Thoracic aorta (tissue), 2 donors: ENCODE results near the gene PRAMEF1. TPM values are rescaled to one million over a fixed set of nuclear protein-coding genes. Genes with fewer than 3 reads are reported as not detected.

Source experiments
- ATAC-seq: fragments of 150-250 bp; one replicate; pipeline ENCODE4 v1.8.0; 2017; ENCODE audit warnings: low read depth; ENCODE audit not compliant: insufficient number of reproducible peaks, low FRiP score
- DNase-seq: peaks from one replicate; pipeline ENCODE4 v3.0.0-alpha.2; 2020; ENCODE audit warnings: low spot score
- H3K27ac ChIP-seq, 2 donors: fragments of 200-600 bp; sonication (generic); 1 replicate in 1 of 2; 2 replicates in 1 of 2; pipeline ENCODE4 v1.5.1; 2016; ENCODE audit warnings: mild to moderate bottlenecking in 2 of 2, moderate library complexity in 2 of 2
- H3K27me3 ChIP-seq: fragments of 200-600 bp; sonication (generic); replicated peaks from 2 replicates; pipeline ENCODE4 v1.6.0; 2016; ENCODE audit warnings: mild to moderate bottlenecking; ENCODE audit not compliant: insufficient read depth
- H3K36me3 ChIP-seq: fragments of 200-600 bp; sonication (generic); one replicate; pipeline ENCODE4 v1.5.1; 2016
- H3K4me1 ChIP-seq, 2 donors: fragments of 200-600 bp; sonication (generic); 1 replicate in 1 of 2; 2 replicates in 1 of 2; pipeline versions ENCODE4 v1.5.1 to v1.6.0; 2016; ENCODE audit warnings: low read depth in 2 of 2, mild to moderate bottlenecking in 1 of 2; ENCODE audit not compliant: control insufficient read depth in 1 of 2
- H3K4me3 ChIP-seq: fragments of 200-600 bp; sonication (generic); 2 replicates; pipeline ENCODE4 v1.5.1; 2016; ENCODE audit warnings: mild to moderate bottlenecking
- H3K9me3 ChIP-seq: fragments of 200-600 bp; sonication (generic); 2 replicates; pipeline ENCODE4 v1.5.1; 2016
- total RNA-seq, 2 donors: library from RNA; depleted of rRNA; stranded (reverse); fragments of >200 nt; gene quantifications; one replicate each; pipeline versions ENCODE4 v1.1.0 to v1.2.3, GENCODE V29; 2016
- TF ChIP-seq, protein P1 (sequence below): fragments of 200-600 bp; sonication (generic); IDR thresholded peaks from one replicate; pipeline ENCODE4 v1.5.1; 2019; ENCODE audit warnings: antibody characterized with exemption

The PRAMEF1 gene
- total RNA-seq, 2 donors from 2014 or later: not detected

- H3K27me3 ChIP-seq: no peaks in the 10 kb centered on the region
- ATAC-seq (no peak), DNase-seq (no peak)
- H3K27ac ChIP-seq: no peak overlapping the region
- H3K9me3 ChIP-seq: no peaks in the 10 kb centered on the region
- H3K36me3 ChIP-seq: no peaks in the 10 kb centered on the region
- H3K4me3 ChIP-seq: no peak overlapping the region
- TF ChIP-seq, protein P1, sequence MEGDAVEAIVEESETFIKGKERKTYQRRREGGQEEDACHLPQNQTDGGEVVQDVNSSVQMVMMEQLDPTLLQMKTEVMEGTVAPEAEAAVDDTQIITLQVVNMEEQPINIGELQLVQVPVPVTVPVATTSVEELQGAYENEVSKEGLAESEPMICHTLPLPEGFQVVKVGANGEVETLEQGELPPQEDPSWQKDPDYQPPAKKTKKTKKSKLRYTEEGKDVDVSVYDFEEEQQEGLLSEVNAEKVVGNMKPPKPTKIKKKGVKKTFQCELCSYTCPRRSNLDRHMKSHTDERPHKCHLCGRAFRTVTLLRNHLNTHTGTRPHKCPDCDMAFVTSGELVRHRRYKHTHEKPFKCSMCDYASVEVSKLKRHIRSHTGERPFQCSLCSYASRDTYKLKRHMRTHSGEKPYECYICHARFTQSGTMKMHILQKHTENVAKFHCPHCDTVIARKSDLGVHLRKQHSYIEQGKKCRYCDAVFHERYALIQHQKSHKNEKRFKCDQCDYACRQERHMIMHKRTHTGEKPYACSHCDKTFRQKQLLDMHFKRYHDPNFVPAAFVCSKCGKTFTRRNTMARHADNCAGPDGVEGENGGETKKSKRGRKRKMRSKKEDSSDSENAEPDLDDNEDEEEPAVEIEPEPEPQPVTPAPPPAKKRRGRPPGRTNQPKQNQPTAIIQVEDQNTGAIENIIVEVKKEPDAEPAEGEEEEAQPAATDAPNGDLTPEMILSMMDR: no peak
- no peaks in the 10 kb centered on the region for H3K4me1 ChIP-seq
Measured at GRCh38 chr1:12769976-12770505, 21.2 kb upstream of the PRAMEF1 start.

- no peaks in the 10 kb centered on the region for H3K4me1 ChIP-seq
- H3K27me3 ChIP-seq: no peaks in the 10 kb centered on the region
- TF ChIP-seq, protein P1: no peak
- no peaks in the 10 kb centered on the region for H3K9me3 ChIP-seq
- H3K4me3 ChIP-seq: no peak overlapping the region
- H3K36me3 ChIP-seq: no peaks in the 10 kb centered on the region
- ATAC-seq: no peak
- DNase-seq: no peak
- no peak overlapping the region for H3K27ac ChIP-seq
Measured at GRCh38 chr1:12770620-12771019, 20.6 kb upstream of the PRAMEF1 start.

- no peaks in the 10 kb centered on the region for H3K9me3 ChIP-seq
- H3K27me3 ChIP-seq: no peaks in the 10 kb centered on the region
- DNase-seq (no peak), ATAC-seq (no peak)
- TF ChIP-seq, protein P1: no peak
- H3K36me3 ChIP-seq: no peaks in the 10 kb centered on the region
- no peak overlapping the region for H3K4me3 ChIP-seq
- no peaks in the 10 kb centered on the region for H3K4me1 ChIP-seq
- no peak overlapping the region for H3K27ac ChIP-seq
Measured at GRCh38 chr1:12771186-12771585, 20.0 kb upstream of the PRAMEF1 start.

DNA sequence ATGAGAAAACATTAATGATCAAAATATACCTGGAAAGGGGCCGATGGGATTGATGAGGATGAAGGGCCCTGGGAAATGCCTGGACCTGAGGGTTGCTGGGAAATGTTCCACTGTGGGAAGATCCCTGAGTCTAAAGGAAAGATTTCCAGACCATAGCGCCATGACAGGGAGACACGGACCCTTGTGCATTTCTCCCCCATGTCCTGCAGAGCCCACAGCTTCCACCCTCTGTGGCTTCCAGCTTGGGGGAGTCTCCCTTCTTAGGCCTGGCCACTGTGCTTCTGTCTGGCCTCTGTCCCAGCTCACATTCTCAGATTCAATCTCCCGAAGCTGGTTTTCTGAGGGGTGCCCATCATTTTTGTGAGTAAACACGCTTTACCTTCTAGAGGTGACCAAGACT is 18.7 kb upstream of the PRAMEF1 start:
- no peaks in the 10 kb centered on the region for H3K9me3 ChIP-seq
- H3K27me3 ChIP-seq: no peaks in the 10 kb centered on the region
- no peak overlapping the region for H3K27ac ChIP-seq
- no peak for DNase-seq
- no peak overlapping the region for H3K4me3 ChIP-seq
- no peaks in the 10 kb centered on the region for H3K36me3 ChIP-seq
- H3K4me1 ChIP-seq: no peaks in the 10 kb centered on the region
- no peak for ATAC-seq
- TF ChIP-seq, protein P1: no peak

DNA sequence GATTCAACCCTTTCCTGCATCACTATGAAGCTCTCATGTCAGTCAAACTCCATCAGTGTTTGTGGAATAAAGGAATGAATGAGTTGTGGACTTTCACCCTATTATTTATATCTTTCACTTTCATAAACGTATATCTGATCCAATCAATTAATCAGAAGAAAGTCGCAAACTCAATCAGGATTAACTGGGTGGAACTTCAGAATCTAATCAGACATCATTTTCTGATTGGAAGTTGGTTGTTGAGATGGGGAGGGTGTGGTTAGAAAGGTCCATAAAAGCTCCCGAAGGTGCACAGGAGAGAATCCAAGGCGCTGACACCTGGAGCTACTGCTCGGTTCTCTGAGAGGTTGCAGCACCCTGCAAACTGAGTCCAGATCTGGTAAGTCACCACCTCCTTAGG is 17.8 kb upstream of the PRAMEF1 start, which contains the start of gene PRAMEF12:
PRAMEF12 (plus strand) TSS at position 301 of the 400 bp plus-strand sequence. CDS start 1,130 bp downstream, outside the sequence.
- DNase-seq (no peak), ATAC-seq (no peak)

More for the DNA sequence above, 17.8 kb upstream of the PRAMEF1 start, which contains the start of gene PRAMEF12:
- H3K9me3 ChIP-seq: no peaks in the 10 kb centered on the region
- H3K4me3 ChIP-seq: no peak within 1 kb of the TSS
- no peaks in the 10 kb centered on the region for H3K4me1 ChIP-seq
- TF ChIP-seq, protein P1: no peak
- no peaks in the 10 kb centered on the region for H3K27me3 ChIP-seq
- no peak within 1 kb of the TSS for H3K27ac ChIP-seq
- H3K36me3 ChIP-seq: no peaks in the 10 kb centered on the region
